Measurements from ENCODE around the gene TUBGCP4. TPM values are rescaled to one million over a fixed set of nuclear protein-coding genes. Genes with fewer than 3 reads are reported as not detected.

Gene TUBGCP4, protein sequence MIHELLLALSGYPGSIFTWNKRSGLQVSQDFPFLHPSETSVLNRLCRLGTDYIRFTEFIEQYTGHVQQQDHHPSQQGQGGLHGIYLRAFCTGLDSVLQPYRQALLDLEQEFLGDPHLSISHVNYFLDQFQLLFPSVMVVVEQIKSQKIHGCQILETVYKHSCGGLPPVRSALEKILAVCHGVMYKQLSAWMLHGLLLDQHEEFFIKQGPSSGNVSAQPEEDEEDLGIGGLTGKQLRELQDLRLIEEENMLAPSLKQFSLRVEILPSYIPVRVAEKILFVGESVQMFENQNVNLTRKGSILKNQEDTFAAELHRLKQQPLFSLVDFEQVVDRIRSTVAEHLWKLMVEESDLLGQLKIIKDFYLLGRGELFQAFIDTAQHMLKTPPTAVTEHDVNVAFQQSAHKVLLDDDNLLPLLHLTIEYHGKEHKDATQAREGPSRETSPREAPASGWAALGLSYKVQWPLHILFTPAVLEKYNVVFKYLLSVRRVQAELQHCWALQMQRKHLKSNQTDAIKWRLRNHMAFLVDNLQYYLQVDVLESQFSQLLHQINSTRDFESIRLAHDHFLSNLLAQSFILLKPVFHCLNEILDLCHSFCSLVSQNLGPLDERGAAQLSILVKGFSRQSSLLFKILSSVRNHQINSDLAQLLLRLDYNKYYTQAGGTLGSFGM
- total RNA-seq = 10 to 100 TPM in 4 of 5 donors, 1 to 10 TPM in 1; 4.1 to 50.4 (median 19.5) TPM
- 1 to 10 TPM; 2.6 to 4.9 (median 4.0) TPM for polyA plus RNA-seq
- long read RNA-seq, donor 1 = 0 reads
- long read RNA-seq, donor 2, full-length matches to known transcripts = 2 of 8 reads
- long read RNA-seq, donor 2, partial matches to known transcripts = 6 of 8 reads
- long read RNA-seq, donor 2, other reads (novel, unspliced or antisense) = 0 of 8 reads
- long read RNA-seq, donor 3, partial matches to known transcripts = 0 of 1 reads
- long read RNA-seq, donor 3, other reads (novel, unspliced or antisense) = 0 of 1 reads
- long read RNA-seq, donor 4 = 0 reads
- long read RNA-seq, donor 5, full-length matches to known transcripts = 1 of 21 reads
- long read RNA-seq, donor 5, partial matches to known transcripts = 11 of 21 reads
- long read RNA-seq, donor 5, other reads (novel, unspliced or antisense) = 9 of 21 reads
- long read RNA-seq, donor 6, full-length matches to known transcripts = 4 of 87 reads
- long read RNA-seq, donor 6, partial matches to known transcripts = 83 of 87 reads
- long read RNA-seq, donor 6, other reads (novel, unspliced or antisense) = 0 of 87 reads
- long read RNA-seq, donor 7, full-length matches to known transcripts = 2 of 18 reads
- long read RNA-seq, donor 7, partial matches to known transcripts = 11 of 18 reads
- long read RNA-seq, donor 7, other reads (novel, unspliced or antisense) = 5 of 18 reads
- long read RNA-seq, donor 8, full-length matches to known transcripts = 1 of 1 reads
- long read RNA-seq, donor 8, partial matches to known transcripts = 0 of 1 reads
- long read RNA-seq, donor 8, other reads (novel, unspliced or antisense) = 0 of 1 reads
- long read RNA-seq, donor 9, partial matches to known transcripts = 0 of 1 reads
- long read RNA-seq, donor 9, other reads (novel, unspliced or antisense) = 0 of 1 reads
- long read RNA-seq, donor 10, full-length matches to known transcripts = 3 of 3 reads
- long read RNA-seq, donor 10, partial matches to known transcripts = 0 of 3 reads
- long read RNA-seq, donor 10, other reads (novel, unspliced or antisense) = 0 of 3 reads

DNA sequence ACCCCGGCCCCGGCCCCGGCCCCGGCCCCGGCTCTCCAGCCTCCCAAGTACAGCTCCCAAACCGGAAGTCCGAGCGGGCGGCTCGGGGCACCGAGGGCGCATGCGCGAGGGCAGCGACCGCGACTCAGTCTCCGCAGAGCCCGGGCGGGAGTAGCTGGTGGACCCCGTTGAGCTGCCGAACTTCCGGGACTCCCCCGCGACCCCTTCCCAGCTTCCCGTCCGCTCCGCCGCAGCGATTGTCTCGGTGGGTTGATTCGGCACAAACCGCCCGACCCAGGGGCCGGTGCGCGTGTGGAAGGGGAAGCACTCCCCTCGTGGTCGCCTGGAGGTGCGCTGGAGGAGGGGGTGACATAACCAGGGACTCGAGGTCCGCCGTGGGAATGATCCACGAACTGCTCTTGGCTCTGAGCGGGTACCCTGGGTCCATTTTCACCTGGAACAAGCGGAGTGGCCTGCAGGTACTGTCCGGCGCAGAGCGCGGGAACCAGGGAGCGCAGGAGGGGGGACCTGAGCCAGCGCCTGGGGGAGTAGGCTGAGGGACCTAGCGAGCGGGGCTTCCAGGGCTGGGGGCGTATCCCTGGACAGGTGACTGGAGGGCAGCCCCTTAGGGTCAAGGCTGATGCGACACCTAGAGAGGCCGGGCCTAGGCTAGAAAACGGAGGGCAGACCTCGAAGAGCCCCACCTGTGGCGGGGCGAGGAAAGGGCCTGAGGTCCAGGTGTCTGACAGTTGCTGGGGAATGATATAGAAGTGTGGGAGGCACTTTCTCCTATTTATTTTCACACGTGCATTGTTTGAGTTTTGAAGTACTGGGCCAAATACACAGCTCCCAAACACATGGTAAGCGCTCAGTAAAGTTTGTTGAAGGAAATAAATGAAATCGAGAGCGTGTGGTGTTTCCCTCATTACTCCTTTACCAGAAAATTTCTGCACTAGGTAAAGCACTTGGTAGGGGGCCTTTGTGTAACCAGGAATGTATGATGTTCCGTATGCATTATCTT lies at the start of gene TUBGCP4, which contains the start of gene ZSCAN29:
TSS of gene TUBGCP4 (plus strand) at position 127 of the 1,000 bp plus-strand sequence. CDS start at position 381, 254 bp downstream.
TSS of gene ZSCAN29 (minus strand) at position 69 of the 1,000 bp plus-strand sequence. CDS start 1,130 bp downstream, outside the sequence.
- Histone ChIP-seq H3K36me3 (peaks cover 1 to 21% (median 17%) of the 10 kb centered on the region in 4 donors), H3K27ac (peak within 1 kb of the TSS; percentile 76 to 86 (median 82)), H3K4me3 (peak within 1 kb of the TSS; percentile 65 to 93 (median 85)), H3K9me3 (no peaks in the 10 kb centered on the region), H3K27me3 (no peaks in the 10 kb centered on the region), H3K4me1 (peaks cover 5 to 46% (median 30%) of the 10 kb centered on the region in 4 donors)
- WGBS, 5 donors = 2 to 3% (median 2%) methylated on average over 42 to 66 of the region's 66 CpGs
- intact Hi-C loops (cut with DNase I; ENCODE audit: low total_unique reads) = no loop called here
- TF ChIP-seq EP300 (IDR thresholded peaks at IDR 0.05) (no peak), POLR2AphosphoS5 (IDR thresholded peaks at IDR 0.05) (peak; percentile 30 to 78 (median 41)), POLR2A (IDR thresholded peaks at IDR 0.05) (no peak)
- TF ChIP-seq, protein P1, sequence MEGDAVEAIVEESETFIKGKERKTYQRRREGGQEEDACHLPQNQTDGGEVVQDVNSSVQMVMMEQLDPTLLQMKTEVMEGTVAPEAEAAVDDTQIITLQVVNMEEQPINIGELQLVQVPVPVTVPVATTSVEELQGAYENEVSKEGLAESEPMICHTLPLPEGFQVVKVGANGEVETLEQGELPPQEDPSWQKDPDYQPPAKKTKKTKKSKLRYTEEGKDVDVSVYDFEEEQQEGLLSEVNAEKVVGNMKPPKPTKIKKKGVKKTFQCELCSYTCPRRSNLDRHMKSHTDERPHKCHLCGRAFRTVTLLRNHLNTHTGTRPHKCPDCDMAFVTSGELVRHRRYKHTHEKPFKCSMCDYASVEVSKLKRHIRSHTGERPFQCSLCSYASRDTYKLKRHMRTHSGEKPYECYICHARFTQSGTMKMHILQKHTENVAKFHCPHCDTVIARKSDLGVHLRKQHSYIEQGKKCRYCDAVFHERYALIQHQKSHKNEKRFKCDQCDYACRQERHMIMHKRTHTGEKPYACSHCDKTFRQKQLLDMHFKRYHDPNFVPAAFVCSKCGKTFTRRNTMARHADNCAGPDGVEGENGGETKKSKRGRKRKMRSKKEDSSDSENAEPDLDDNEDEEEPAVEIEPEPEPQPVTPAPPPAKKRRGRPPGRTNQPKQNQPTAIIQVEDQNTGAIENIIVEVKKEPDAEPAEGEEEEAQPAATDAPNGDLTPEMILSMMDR (IDR thresholded peaks at IDR 0.05) = peak in 5 of 7 experiments; percentile 12 to 31 (median 24)
- DNase-seq = peak; percentile 78 to 95

DNA sequence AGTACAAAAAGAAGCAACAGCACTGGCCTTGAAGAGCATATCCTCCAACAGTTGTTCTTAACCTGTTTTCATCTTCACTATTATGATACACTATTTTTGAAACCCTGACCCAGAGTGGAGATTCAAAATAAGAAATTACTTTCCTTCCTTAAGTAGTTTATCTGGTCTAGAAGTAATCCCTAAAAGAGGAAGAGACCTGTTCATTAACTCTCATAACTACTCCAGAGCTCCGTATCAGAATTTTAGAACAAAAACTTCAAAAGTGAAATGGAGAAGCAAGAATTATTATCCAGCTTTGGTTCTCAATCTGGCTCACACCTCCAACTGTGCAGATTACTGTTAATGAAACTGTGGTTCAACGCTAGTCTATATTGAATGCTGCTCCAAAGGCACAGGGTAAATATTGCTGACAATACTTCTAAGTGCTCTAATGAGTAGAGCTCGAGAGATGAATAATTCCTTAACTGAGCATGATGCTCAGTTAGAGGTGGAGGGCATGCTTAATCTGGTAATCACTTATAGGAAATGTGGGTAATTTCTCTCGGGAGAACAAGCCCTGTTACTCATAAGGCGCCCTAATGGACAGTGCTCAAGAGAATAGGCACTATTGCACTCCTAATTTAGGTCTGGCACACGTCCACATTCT lies 45.7 kb upstream of the TUBGCP4 start:
- no peak for TF ChIP-seq EP300 (IDR thresholded peaks at IDR 0.05)
- TF ChIP-seq, protein P1 (IDR thresholded peaks at IDR 0.05) = no peak
- no peak for TF ChIP-seq POLR2A (IDR thresholded peaks at IDR 0.05)
- no peak for TF ChIP-seq POLR2AphosphoS5 (IDR thresholded peaks at IDR 0.05)
- 55 to 69% (median 68%) methylated on average over 6 of the region's 6 CpGs for WGBS, 5 donors
- no peaks in the 10 kb centered on the region for H3K27me3 ChIP-seq

More for the DNA sequence above, 45.7 kb upstream of the TUBGCP4 start:
- H3K36me3 ChIP-seq = no peaks in the 10 kb centered on the region
- H3K4me1 ChIP-seq = peaks cover 12 to 27% (median 23%) of the 10 kb centered on the region in 4 donors
- DNase-seq = no peak
- intact Hi-C loops (cut with DNase I; ENCODE audit: low total_unique reads) = no loop called here
- no peak overlapping the region for H3K27ac ChIP-seq
- no peak overlapping the region for H3K4me3 ChIP-seq
- H3K9me3 ChIP-seq = no peaks in the 10 kb centered on the region

Measured in stomach (tissue), 19 donors.